ENCODE data around the gene TLDC2.

The TLDC2 gene

GRCh38 chr20:36848078-36848660 lies 27.8 kb upstream of the TLDC2 start:
- Histone ChIP-seq H4K5ac (ENCODE audit: low read length) (no peak overlapping the region), H3K18ac (ENCODE audit: low read length) (no peak overlapping the region), H3K9ac (ENCODE audit: low read length) (no peak overlapping the region), H3K27me3 (ENCODE audit: insufficient read depth, low read length, poor library complexity) (no peaks in the 10 kb centered on the region), H2BK15ac (replicated peaks; ENCODE audit: low read depth) (no peak overlapping the region), H3K79me2 (ENCODE audit: control insufficient read depth, insufficient read depth, low read length) (peaks cover 3% of the 10 kb centered on the region), H2BK120ac (ENCODE audit: low read depth, low read length) (no peak overlapping the region), H3K36me3 (ENCODE audit: control insufficient read depth, insufficient read depth, low read length) (no peaks in the 10 kb centered on the region), H3K4me1 (ENCODE audit: control insufficient read depth, low read depth, low read length) (peaks cover 2% of the 10 kb centered on the region), H3K4ac (ENCODE audit: low read depth, low read length) (no peak overlapping the region), H4K8ac (ENCODE audit: low read depth, low read length) (no peak overlapping the region), H3K27ac (ENCODE audit: low read depth, low read length) (no peak overlapping the region), H3K4me2 (ENCODE audit: low read length) (no peak overlapping the region), H3K23ac (ENCODE audit: low read length) (no peak overlapping the region), H3K79me1 (ENCODE audit: low read length) (peaks cover 15% of the 10 kb centered on the region), H2AK5ac (ENCODE audit: low read length) (no peak overlapping the region), H3K56ac (ENCODE audit: low read length) (no peak overlapping the region), H2BK5ac (ENCODE audit: low read length) (no peak overlapping the region), H3K4me3 (ENCODE audit: low read length) (no peak overlapping the region)
- no peak for DNase-seq
- WGBS (ENCODE audit: extremely low coverage, insufficient coverage, low lambda C conversion rate), result no CpG with 5 or more reads among the region's 6 CpGs

DNA sequence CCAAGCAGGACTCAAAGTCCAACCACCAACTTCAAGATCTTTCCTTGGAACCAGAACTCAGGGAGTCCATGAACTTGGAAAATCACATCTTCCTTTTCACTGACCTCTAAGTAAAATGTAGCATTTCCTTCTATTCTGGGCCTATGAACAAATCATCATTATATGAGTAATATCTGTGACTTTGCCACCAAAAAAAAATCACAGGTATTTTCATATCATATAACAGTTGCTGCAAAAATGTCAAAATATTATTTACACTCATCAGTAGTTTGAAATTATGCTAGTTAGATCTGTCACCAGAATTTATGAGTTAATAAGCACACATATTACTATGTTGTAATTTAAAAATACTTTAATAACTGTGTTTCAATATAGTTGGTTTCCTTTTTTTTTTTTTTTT lies 27.3 kb upstream of the TLDC2 start:
- no peak overlapping the region for H3K9ac ChIP-seq (ENCODE audit: low read length)
- H2BK120ac ChIP-seq (ENCODE audit: low read depth, low read length), result no peak overlapping the region
- no peaks in the 10 kb centered on the region for H3K27me3 ChIP-seq (ENCODE audit: insufficient read depth, low read length, poor library complexity)
- DNase-seq, result no peak
- H3K23ac ChIP-seq (ENCODE audit: low read length), result no peak overlapping the region
- no peak overlapping the region for H3K56ac ChIP-seq (ENCODE audit: low read length)
- H2AK5ac ChIP-seq (ENCODE audit: low read length), result no peak overlapping the region
- H3K36me3 ChIP-seq (ENCODE audit: control insufficient read depth, insufficient read depth, low read length), result no peaks in the 10 kb centered on the region
- H2BK15ac ChIP-seq (replicated peaks; ENCODE audit: low read depth), result no peak overlapping the region
- no peak overlapping the region for H3K4me3 ChIP-seq (ENCODE audit: low read length)
- H3K4ac ChIP-seq (ENCODE audit: low read depth, low read length), result no peak overlapping the region
- peaks cover 3% of the 10 kb centered on the region for H3K79me2 ChIP-seq (ENCODE audit: control insufficient read depth, insufficient read depth, low read length)
- H3K79me1 ChIP-seq (ENCODE audit: low read length), result peaks cover 17% of the 10 kb centered on the region
- H4K8ac ChIP-seq (ENCODE audit: low read depth, low read length), result no peak overlapping the region
- H3K4me1 ChIP-seq (ENCODE audit: control insufficient read depth, low read depth, low read length), result peaks cover 2% of the 10 kb centered on the region
- H3K18ac ChIP-seq (ENCODE audit: low read length), result no peak overlapping the region
- H4K5ac ChIP-seq (ENCODE audit: low read length), result no peak overlapping the region
- H3K27ac ChIP-seq (ENCODE audit: low read depth, low read length), result no peak overlapping the region
- no peak overlapping the region for H2BK5ac ChIP-seq (ENCODE audit: low read length)
- no peak overlapping the region for H3K4me2 ChIP-seq (ENCODE audit: low read length)

DNA sequence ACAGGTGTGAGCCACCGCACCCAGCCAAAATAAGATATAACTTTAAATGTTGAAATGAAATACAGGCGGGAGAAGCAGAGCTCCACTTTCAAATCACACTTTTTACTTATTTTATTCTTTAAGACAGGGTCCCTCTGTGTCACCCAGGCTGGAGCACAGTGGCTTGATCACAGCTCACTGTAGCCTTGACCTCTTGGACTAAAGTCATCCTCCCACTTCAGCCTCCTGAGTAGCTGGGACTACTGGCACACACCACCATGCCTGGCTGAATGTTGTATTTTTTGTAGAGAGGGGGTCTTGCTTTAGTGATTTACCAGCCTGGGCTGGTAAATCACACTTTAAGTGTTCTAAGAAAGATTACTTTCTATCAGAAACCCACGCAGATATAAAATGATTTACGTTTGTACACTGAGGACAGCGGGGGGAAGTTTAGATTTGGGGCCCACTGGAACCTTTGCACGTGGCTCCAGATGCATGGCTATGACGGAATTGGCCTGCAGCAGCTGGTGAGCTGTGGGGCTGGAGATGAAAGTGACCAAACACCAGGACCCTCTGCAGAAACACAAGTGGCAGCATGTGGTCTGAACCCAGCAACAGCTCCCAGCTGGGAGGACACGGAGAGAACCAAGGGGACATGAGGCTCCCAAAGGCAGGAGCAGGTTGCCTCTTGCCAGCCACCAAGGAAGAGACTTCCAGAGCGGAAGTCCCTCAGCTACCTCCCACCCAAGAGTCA lies 26.4 kb upstream of the TLDC2 start:
- H2BK5ac ChIP-seq (ENCODE audit: low read length), result no peak overlapping the region
- no peak overlapping the region for H3K4me3 ChIP-seq (ENCODE audit: low read length)
- H3K4me2 ChIP-seq (ENCODE audit: low read length), result no peak overlapping the region
- WGBS (ENCODE audit: extremely low coverage, insufficient coverage, low lambda C conversion rate), result no CpG with 5 or more reads among the region's 9 CpGs
- no peak overlapping the region for H3K23ac ChIP-seq (ENCODE audit: low read length)
- no peak overlapping the region for H3K56ac ChIP-seq (ENCODE audit: low read length)
- no peaks in the 10 kb centered on the region for H3K36me3 ChIP-seq (ENCODE audit: control insufficient read depth, insufficient read depth, low read length)
- no peak overlapping the region for H3K4ac ChIP-seq (ENCODE audit: low read depth, low read length)
- no peak overlapping the region for H3K27ac ChIP-seq (ENCODE audit: low read depth, low read length)
- H3K9ac ChIP-seq (ENCODE audit: low read length), result no peak overlapping the region
- peaks cover 17% of the 10 kb centered on the region for H3K79me1 ChIP-seq (ENCODE audit: low read length)
- H4K5ac ChIP-seq (ENCODE audit: low read length), result no peak overlapping the region
- peaks cover 3% of the 10 kb centered on the region for H3K79me2 ChIP-seq (ENCODE audit: control insufficient read depth, insufficient read depth, low read length)
- H4K8ac ChIP-seq (ENCODE audit: low read depth, low read length), result no peak overlapping the region
- DNase-seq, result no peak
- H3K27me3 ChIP-seq (ENCODE audit: insufficient read depth, low read length, poor library complexity), result no peaks in the 10 kb centered on the region
- H2BK15ac ChIP-seq (replicated peaks; ENCODE audit: low read depth), result no peak overlapping the region
- H3K4me1 ChIP-seq (ENCODE audit: control insufficient read depth, low read depth, low read length), result peaks cover 2% of the 10 kb centered on the region
- H2AK5ac ChIP-seq (ENCODE audit: low read length), result no peak overlapping the region
- no peak overlapping the region for H3K18ac ChIP-seq (ENCODE audit: low read length)
- H2BK120ac ChIP-seq (ENCODE audit: low read depth, low read length), result no peak overlapping the region

DNA sequence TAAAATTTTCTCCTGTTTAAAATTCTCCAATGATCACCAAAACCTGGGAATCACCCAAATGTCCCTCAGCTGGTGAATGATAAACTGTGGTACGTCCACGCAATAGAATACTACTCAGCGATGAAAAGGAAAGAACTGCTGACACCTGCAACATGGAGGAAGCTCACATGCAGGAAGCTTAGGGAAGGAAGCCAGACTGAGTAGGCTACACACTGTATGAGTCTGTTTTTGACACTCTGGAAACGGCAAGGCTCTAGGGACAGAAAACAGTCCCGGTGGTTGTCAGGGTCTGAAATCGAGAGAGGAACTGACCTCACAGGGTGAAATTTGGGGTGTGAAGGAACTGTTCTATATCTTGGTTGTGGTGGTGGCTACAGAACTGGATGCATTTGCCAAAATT lies 25.2 kb upstream of the TLDC2 start:
- H2BK15ac ChIP-seq (replicated peaks; ENCODE audit: low read depth), result no peak overlapping the region
- no peak overlapping the region for H3K23ac ChIP-seq (ENCODE audit: low read length)
- H3K56ac ChIP-seq (ENCODE audit: low read length), result no peak overlapping the region
- H4K8ac ChIP-seq (ENCODE audit: low read depth, low read length), result no peak overlapping the region
- peaks cover 22% of the 10 kb centered on the region for H3K79me1 ChIP-seq (ENCODE audit: low read length)
- H3K4me3 ChIP-seq (ENCODE audit: low read length), result no peak overlapping the region
- no peak overlapping the region for H2AK5ac ChIP-seq (ENCODE audit: low read length)
- no peaks in the 10 kb centered on the region for H3K4me1 ChIP-seq (ENCODE audit: control insufficient read depth, low read depth, low read length)
- no peak overlapping the region for H2BK5ac ChIP-seq (ENCODE audit: low read length)
- no peak overlapping the region for H4K5ac ChIP-seq (ENCODE audit: low read length)
- no peaks in the 10 kb centered on the region for H3K27me3 ChIP-seq (ENCODE audit: insufficient read depth, low read length, poor library complexity)
- no peak overlapping the region for H2BK120ac ChIP-seq (ENCODE audit: low read depth, low read length)
- no peaks in the 10 kb centered on the region for H3K36me3 ChIP-seq (ENCODE audit: control insufficient read depth, insufficient read depth, low read length)
- H3K18ac ChIP-seq (ENCODE audit: low read length), result no peak overlapping the region
- H3K79me2 ChIP-seq (ENCODE audit: control insufficient read depth, insufficient read depth, low read length), result peaks cover 3% of the 10 kb centered on the region
- DNase-seq, result no peak
- no CpG with 5 or more reads among the region's 6 CpGs for WGBS (ENCODE audit: extremely low coverage, insufficient coverage, low lambda C conversion rate)
- no peak overlapping the region for H3K4ac ChIP-seq (ENCODE audit: low read depth, low read length)
- H3K9ac ChIP-seq (ENCODE audit: low read length), result no peak overlapping the region
- no peak overlapping the region for H3K4me2 ChIP-seq (ENCODE audit: low read length)
- no peak overlapping the region for H3K27ac ChIP-seq (ENCODE audit: low read depth, low read length)

DNA sequence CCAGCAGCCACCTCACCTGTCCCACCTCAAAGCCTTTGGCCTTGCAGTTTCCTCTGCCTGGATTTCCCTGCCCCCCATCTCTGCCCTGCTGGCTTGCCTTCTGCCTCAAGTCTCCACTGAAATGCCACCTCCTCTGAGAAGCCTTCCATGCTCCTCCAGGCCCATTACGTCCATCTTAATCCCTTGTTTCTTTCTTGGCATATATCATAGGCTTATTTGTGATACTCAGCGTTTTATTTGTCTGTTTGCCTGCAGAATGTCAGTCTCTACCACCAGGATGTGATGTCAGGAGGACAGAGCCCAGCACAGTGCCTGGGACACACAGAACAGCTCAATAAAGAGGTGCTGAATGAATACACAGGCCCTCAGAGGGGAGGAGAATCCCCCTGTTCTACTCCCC lies 24.4 kb upstream of the TLDC2 start:
- Histone ChIP-seq H3K18ac (ENCODE audit: low read length) (no peak overlapping the region), H3K56ac (ENCODE audit: low read length) (no peak overlapping the region), H3K4me3 (ENCODE audit: low read length) (no peak overlapping the region), H3K27ac (ENCODE audit: low read depth, low read length) (no peak overlapping the region), H3K79me1 (ENCODE audit: low read length) (peaks cover 22% of the 10 kb centered on the region), H3K4me2 (ENCODE audit: low read length) (no peak overlapping the region), H3K9ac (ENCODE audit: low read length) (no peak overlapping the region), H4K5ac (ENCODE audit: low read length) (no peak overlapping the region), H3K4me1 (ENCODE audit: control insufficient read depth, low read depth, low read length) (no peaks in the 10 kb centered on the region), H3K4ac (ENCODE audit: low read depth, low read length) (no peak overlapping the region), H3K27me3 (ENCODE audit: insufficient read depth, low read length, poor library complexity) (no peaks in the 10 kb centered on the region), H2AK5ac (ENCODE audit: low read length) (no peak overlapping the region), H2BK15ac (replicated peaks; ENCODE audit: low read depth) (no peak overlapping the region), H2BK120ac (ENCODE audit: low read depth, low read length) (no peak overlapping the region), H3K79me2 (ENCODE audit: control insufficient read depth, insufficient read depth, low read length) (peaks cover 3% of the 10 kb centered on the region), H4K8ac (ENCODE audit: low read depth, low read length) (no peak overlapping the region), H3K23ac (ENCODE audit: low read length) (no peak overlapping the region), H2BK5ac (ENCODE audit: low read length) (no peak overlapping the region), H3K36me3 (ENCODE audit: control insufficient read depth, insufficient read depth, low read length) (no peaks in the 10 kb centered on the region)
- no peak for DNase-seq
- WGBS (ENCODE audit: extremely low coverage, insufficient coverage, low lambda C conversion rate), result no CpG with 5 or more reads among the region's 2 CpGs

GRCh38 chr20:36852187-36852586 lies 23.8 kb upstream of the TLDC2 start:
- no peak overlapping the region for H3K27ac ChIP-seq (ENCODE audit: low read depth, low read length)
- DNase-seq, result no peak

More at GRCh38 chr20:36852187-36852586, 23.8 kb upstream of the TLDC2 start:
- Histone ChIP-seq H3K79me2 (ENCODE audit: control insufficient read depth, insufficient read depth, low read length) (peaks cover 3% of the 10 kb centered on the region), H2BK5ac (ENCODE audit: low read length) (no peak overlapping the region), H3K4ac (ENCODE audit: low read depth, low read length) (no peak overlapping the region), H2AK5ac (ENCODE audit: low read length) (no peak overlapping the region), H3K36me3 (ENCODE audit: control insufficient read depth, insufficient read depth, low read length) (no peaks in the 10 kb centered on the region), H3K9ac (ENCODE audit: low read length) (no peak overlapping the region), H3K23ac (ENCODE audit: low read length) (no peak overlapping the region), H3K56ac (ENCODE audit: low read length) (no peak overlapping the region), H3K79me1 (ENCODE audit: low read length) (peaks cover 26% of the 10 kb centered on the region), H3K4me1 (ENCODE audit: control insufficient read depth, low read depth, low read length) (no peaks in the 10 kb centered on the region), H3K18ac (ENCODE audit: low read length) (no peak overlapping the region), H3K4me3 (ENCODE audit: low read length) (no peak overlapping the region), H4K5ac (ENCODE audit: low read length) (no peak overlapping the region), H3K27me3 (ENCODE audit: insufficient read depth, low read length, poor library complexity) (no peaks in the 10 kb centered on the region), H2BK15ac (replicated peaks; ENCODE audit: low read depth) (no peak overlapping the region), H2BK120ac (ENCODE audit: low read depth, low read length) (no peak overlapping the region), H3K4me2 (ENCODE audit: low read length) (no peak overlapping the region), H4K8ac (ENCODE audit: low read depth, low read length) (no peak overlapping the region)
- no CpG with 5 or more reads among the region's 12 CpGs for WGBS (ENCODE audit: extremely low coverage, insufficient coverage, low lambda C conversion rate)

Data from mesendoderm (in vitro differentiated cells).